Endothelial cell of umbilical vein (primary cell): Measurements from ENCODE around the gene CHTF8. TPM values are rescaled to one million over a fixed set of nuclear protein-coding genes. Genes with fewer than 3 reads are reported as not detected.

Experiments
- BruUV-seq: library from RNA; stranded (reverse); fragments of 400-500 nt; replicated peaks from 2 replicates; lab custom pipeline; 2021; lab: Mats Ljungman, UMichigan
- CTCF ChIA-PET: fragments of 300-600, 350-600 bp; sonication (Branson Sonifier 250); formaldehyde crosslinking; loops from one replicate; lab custom pipeline; 2021; ENCODE audit warnings: antibody characterized with exemption, inconsistent platforms; lab: Charles Lee
- POLR2A ChIA-PET: fragments of 300-600, 350-600 bp; sonication (Branson Sonifier 250); formaldehyde crosslinking; loops from one replicate; lab custom pipeline; 2021; ENCODE audit warnings: antibody characterized with exemption, inconsistent platforms; lab: Charles Lee
- DNase-seq: peaks from one replicate; pipeline ENCODE4 v3.0.0-alpha.2; 2011; ENCODE audit warnings: low read depth, low spot score
- FAIRE-seq: peaks from 2 replicates; lab custom pipeline; 2011; peaks lifted over from hg19 to GRCh38; lab: Jason Lieb, UNC
- H2AFZ ChIP-seq: 2 replicates; pipeline ENCODE4 v1.6.0; 2012; ENCODE audit warnings: low read depth, low read length, control low read depth, inconsistent platforms
- H3K27ac ChIP-seq: 2 replicates; pipeline ENCODE4 v1.5.1; 2011; ENCODE audit warnings: low read depth, mild to moderate bottlenecking, control low read depth, low read length, moderate library complexity; ENCODE audit not compliant: insufficient read depth
- H3K27me3 ChIP-seq, 2 experiments: 2 replicates each; pipeline versions ENCODE4 v1.6.0 to v1.6.1; 2011; ENCODE audit warnings: low read length in 2 of 2, mixed read lengths in 1 of 2; ENCODE audit not compliant: control insufficient read depth in 2 of 2, insufficient read depth in 2 of 2
- H3K36me3 ChIP-seq, 2 experiments: 2 replicates in 1 of 2; 3 replicates in 1 of 2; pipeline ENCODE4 v1.5.1; 2011; ENCODE audit warnings: low read length in 2 of 2, mild to moderate bottlenecking in 1 of 2, moderate library complexity in 1 of 2; ENCODE audit not compliant: control insufficient read depth in 2 of 2, insufficient read depth in 2 of 2; ENCODE audit errors: extremely low read depth in 1 of 2
- H3K4me1 ChIP-seq: 3 replicates; pipeline ENCODE4 v1.5.1; 2011; ENCODE audit warnings: mild to moderate bottlenecking, low read length; ENCODE audit not compliant: control insufficient read depth, insufficient read depth; ENCODE audit errors: extremely low read depth
- H3K4me2 ChIP-seq: 2 replicates; pipeline ENCODE4 v1.6.1; 2011; ENCODE audit warnings: low read length, control low read depth, mixed read lengths; ENCODE audit not compliant: insufficient read depth
- H3K4me3 ChIP-seq, 3 experiments: fragments of 200-600 bp in 1 of 3; sonication (generic), shearing (Covaris generic) in 1 of 3; replicated peaks in 1 of 3; 2 replicates each; pipeline ENCODE4 v1.5.1; 2011 to 2016; ENCODE audit warnings: control low read depth in 3 of 3, low read length in 3 of 3, mild to moderate bottlenecking in 2 of 3, inconsistent platforms in 1 of 3, low read depth in 1 of 3, moderate library complexity in 1 of 3; ENCODE audit not compliant: insufficient read depth in 1 of 3
- H3K79me2 ChIP-seq: 2 replicates; pipeline ENCODE4 v1.6.0; 2012; ENCODE audit warnings: low read length, inconsistent platforms; ENCODE audit not compliant: control insufficient read depth, insufficient read depth
- H3K9ac ChIP-seq: replicated peaks from 2 replicates; pipeline ENCODE3; 2011; ENCODE audit warnings: low read length, control low read depth; ENCODE audit not compliant: insufficient read depth; ENCODE audit errors: extremely low read depth
- H3K9me1 ChIP-seq: replicated peaks from 3 replicates; pipeline ENCODE4 v1.6.0; 2011; ENCODE audit warnings: mild to moderate bottlenecking, low read length; ENCODE audit not compliant: control insufficient read depth, insufficient read depth; ENCODE audit errors: extremely low read depth
- H3K9me3 ChIP-seq: replicated peaks from 2 replicates; pipeline ENCODE4 v1.5.1; 2012; ENCODE audit warnings: low read length, inconsistent platforms; ENCODE audit not compliant: control insufficient read depth, insufficient read depth
- H4K20me1 ChIP-seq: replicated peaks from 2 replicates; pipeline ENCODE3; 2011; ENCODE audit warnings: mild to moderate bottlenecking, low read length; ENCODE audit not compliant: control insufficient read depth, insufficient read depth; ENCODE audit errors: extremely low read depth
- CTCF ChIP-seq, 2 donors: IDR thresholded peaks; 1 replicate in 1 of 2; 2 replicates in 1 of 2; pipeline ENCODE4 v1.5.1; 2011; ENCODE audit warnings: low read length in 2 of 2, mild to moderate bottlenecking in 2 of 2, moderate library complexity in 2 of 2, control low read depth in 1 of 2, inconsistent platforms in 1 of 2, low read depth in 1 of 2; ENCODE audit not compliant: insufficient read depth in 1 of 2; ENCODE audit errors: extremely low read depth in 1 of 2
- EZH2 ChIP-seq: IDR thresholded peaks from 2 replicates; pipeline ENCODE4 v1.6.1; 2012; ENCODE audit warnings: borderline replicate concordance, low read depth, mild to moderate bottlenecking, moderate library complexity, low read length, inconsistent platforms; ENCODE audit not compliant: severe bottlenecking
- FOS ChIP-seq: IDR thresholded peaks from 2 replicates; pipeline ENCODE4 v1.6.1; 2011; ENCODE audit warnings: mild to moderate bottlenecking, low read length, moderate library complexity, borderline replicate concordance; ENCODE audit not compliant: insufficient read depth
- GATA2 ChIP-seq: IDR thresholded peaks from 2 replicates; pipeline ENCODE4 v1.7.0; 2011; ENCODE audit warnings: low read depth, mild to moderate bottlenecking, moderate library complexity, mixed read lengths, low read length; ENCODE audit not compliant: insufficient read length, insufficient read depth
- JUN ChIP-seq: IDR thresholded peaks from 2 replicates; pipeline ENCODE4 v1.6.1; 2011; ENCODE audit warnings: borderline replicate concordance, low read depth; ENCODE audit not compliant: insufficient read length, insufficient read depth
- MAX ChIP-seq: IDR thresholded peaks from 2 replicates; pipeline ENCODE4 v1.6.1; 2011; ENCODE audit not compliant: insufficient read depth, insufficient read length
- MYC ChIP-seq: IDR thresholded peaks from one replicate; pipeline ENCODE4 v1.6.1; 2011; ENCODE audit warnings: mild to moderate bottlenecking, low read depth, low read length
- POLR2A ChIP-seq: IDR thresholded peaks from 2 replicates; pipeline ENCODE4 v1.6.1; 2012; ENCODE audit warnings: low read depth, mild to moderate bottlenecking, control low read depth, low read length
- POLR2AphosphoS5 ChIP-seq: IDR thresholded peaks from 2 replicates; pipeline ENCODE4 v1.6.1; 2012; ENCODE audit warnings: low read depth, mild to moderate bottlenecking, control low read depth, low read length, moderate library complexity; ENCODE audit not compliant: insufficient read depth
- dilution Hi-C: fragments of 300-500 bp; cut with MboI; formaldehyde crosslinking; loops from one replicate; pipeline ENCODE4 v1.15.0; 2019; ENCODE audit warnings: low sequenced_read_pairs; ENCODE audit not compliant: extremely low pct_ligation_motif_present
- intact Hi-C: fragments of 100-400 bp; cut with micrococcal nuclease; formaldehyde crosslinking; loops from one replicate; pipeline ENCODE4 v1.10.0; 2022
- polyA plus RNA-seq, 4 experiments: library from polyadenylated mRNA; depleted of rRNA in 3 of 4; stranded (reverse) in 3 of 4; unstranded in 1 of 4; fragments of >200 nt; gene quantifications; 2 replicates each; pipeline versions ENCODE4 v1.2.1 to v1.2.3, GENCODE V29; 2011 to 2012; ENCODE audit warnings: missing spikeins in 1 of 4
- total RNA-seq: library from RNA; stranded (reverse); gene quantifications from 2 replicates; pipeline ENCODE4 v1.2.3, GENCODE V29; 2021

Gene CHTF8
- total and polyA plus RNA-seq, 2 donors (not counting 3 experiments of a cell fraction or from before 2014, with no cell fraction given): 128 to 131 TPM

- H3K9me3 ChIP-seq: no peaks in the 10 kb centered on the region
- H3K27ac ChIP-seq: peak overlapping the region; percentile 36
- H3K9ac ChIP-seq: no peak overlapping the region
- POLR2A ChIA-PET: no interaction called here
- no peak for FAIRE-seq
- no peak for TF ChIP-seq MAX
- no peak for TF ChIP-seq JUN
- TF ChIP-seq CTCF (IDR thresholded peaks at IDR 0.05; ENCODE audit: extremely low read depth in 1 of 2, insufficient read depth in 1 of 2, low read depth in 1 of 2, low read length in 2 of 2): no peak
- TF ChIP-seq EZH2: no peak
- TF ChIP-seq GATA2: no peak
- no peak for TF ChIP-seq FOS
- TF ChIP-seq MYC: no peak
- TF ChIP-seq POLR2A: no peak
- no peak for TF ChIP-seq POLR2AphosphoS5
- dilution Hi-C loops: no loop called here
- CTCF ChIA-PET: interaction anchor here (1.3 to 4.9 kb wide), 2 partner anchors 11 to 17 kb away, joined by 4 to 49 read pairs; no protein-coding TSS in a partner anchor
- H3K27me3 ChIP-seq: no peaks in the 10 kb centered on the region
- no peaks in the 10 kb centered on the region for H4K20me1 ChIP-seq
- BruUV-seq: no TSS peak
- H3K9me1 ChIP-seq: no peaks in the 10 kb centered on the region
- peaks cover 0 to 10% of the 10 kb centered on the region in 2 experiments for H3K36me3 ChIP-seq
- peaks cover 49% of the 10 kb centered on the region for H3K4me1 ChIP-seq
- H3K79me2 ChIP-seq: no peaks in the 10 kb centered on the region
- no peak overlapping the region for H2AFZ ChIP-seq
- H3K4me2 ChIP-seq: no peak overlapping the region
- no peak for DNase-seq
- intact Hi-C loops: loop anchor here (5.0 kb wide), 1 partner anchor 118 kb away; no protein-coding TSS in a partner anchor
- H3K4me3 ChIP-seq: no peak overlapping the region
These were observed 36.7 kb upstream of the CHTF8 start for GRCh38 chr16:69169051-69169450.
